Measurements from ENCODE around the gene STXBP1.

DNA sequence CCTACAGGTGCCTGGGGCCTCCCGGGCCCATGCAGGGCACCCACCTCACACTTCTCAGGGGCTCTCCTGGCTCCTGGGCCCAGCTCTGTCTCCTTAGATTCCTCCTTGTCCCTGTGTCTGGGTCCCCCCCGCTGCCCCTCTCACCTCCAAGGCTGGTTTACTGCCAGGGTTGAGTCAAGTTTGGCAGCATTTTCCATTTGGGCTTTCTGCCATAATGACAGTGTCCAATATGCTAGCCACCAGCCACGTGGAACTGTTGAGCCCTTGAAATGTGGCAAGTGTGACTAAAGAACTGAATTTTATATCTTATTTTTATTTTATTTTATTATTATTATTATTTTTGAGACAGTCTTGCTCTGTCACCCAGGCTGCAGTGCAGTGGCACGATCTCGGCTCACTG is 105.7 kb downstream of the STXBP1 start:
- TF ChIP-seq, protein P1, sequence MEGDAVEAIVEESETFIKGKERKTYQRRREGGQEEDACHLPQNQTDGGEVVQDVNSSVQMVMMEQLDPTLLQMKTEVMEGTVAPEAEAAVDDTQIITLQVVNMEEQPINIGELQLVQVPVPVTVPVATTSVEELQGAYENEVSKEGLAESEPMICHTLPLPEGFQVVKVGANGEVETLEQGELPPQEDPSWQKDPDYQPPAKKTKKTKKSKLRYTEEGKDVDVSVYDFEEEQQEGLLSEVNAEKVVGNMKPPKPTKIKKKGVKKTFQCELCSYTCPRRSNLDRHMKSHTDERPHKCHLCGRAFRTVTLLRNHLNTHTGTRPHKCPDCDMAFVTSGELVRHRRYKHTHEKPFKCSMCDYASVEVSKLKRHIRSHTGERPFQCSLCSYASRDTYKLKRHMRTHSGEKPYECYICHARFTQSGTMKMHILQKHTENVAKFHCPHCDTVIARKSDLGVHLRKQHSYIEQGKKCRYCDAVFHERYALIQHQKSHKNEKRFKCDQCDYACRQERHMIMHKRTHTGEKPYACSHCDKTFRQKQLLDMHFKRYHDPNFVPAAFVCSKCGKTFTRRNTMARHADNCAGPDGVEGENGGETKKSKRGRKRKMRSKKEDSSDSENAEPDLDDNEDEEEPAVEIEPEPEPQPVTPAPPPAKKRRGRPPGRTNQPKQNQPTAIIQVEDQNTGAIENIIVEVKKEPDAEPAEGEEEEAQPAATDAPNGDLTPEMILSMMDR (conservative IDR thresholded peaks at IDR 0.05; ENCODE audit: low read depth, low read length), result no peak
- no peak for TF ChIP-seq EZH2 (IDR thresholded peaks at IDR 0.05; ENCODE audit: borderline replicate concordance, low read depth, low read length, poor library complexity, severe bottlenecking)
